Aorta (tissue), 5 donors: ENCODE data around the gene SEMA3G. TPM values are rescaled to one million over a fixed set of nuclear protein-coding genes. Genes with fewer than 3 reads are reported as not detected.

Source experiments
- ATAC-seq: fragments of 200-7000 bp; cut with Tn5 transposase; one replicate; pipeline ENCODE4 v1.9.1; 2022; ENCODE audit warnings: moderate library complexity; ENCODE audit not compliant: low FRiP score
- DNase-seq, 2 donors: peaks; one replicate each; pipeline ENCODE4 v3.0.0-alpha.2; 2020
- H3K27ac ChIP-seq, 2 donors: one replicate each; pipeline ENCODE4 v1.5.1; 2013; ENCODE audit warnings: low read length in 2 of 2, mild to moderate bottlenecking in 2 of 2, moderate library complexity in 2 of 2, control low read depth in 1 of 2, inconsistent platforms in 1 of 2, low read depth in 1 of 2
- H3K27me3 ChIP-seq, 2 donors: one replicate each; pipeline ENCODE4 v1.6.1; 2013; ENCODE audit warnings: control low read depth in 1 of 2, low read length in 1 of 2, mild to moderate bottlenecking in 1 of 2, moderate library complexity in 1 of 2; ENCODE audit not compliant: insufficient read depth in 2 of 2, control insufficient read depth in 1 of 2
- H3K36me3 ChIP-seq, 2 donors: one replicate each; pipeline ENCODE4 v1.6.1; 2013; ENCODE audit warnings: control low read depth in 1 of 2, low read length in 1 of 2, mild to moderate bottlenecking in 1 of 2; ENCODE audit not compliant: insufficient read depth in 2 of 2, control insufficient read depth in 1 of 2
- H3K4me1 ChIP-seq, 2 donors: one replicate each; pipeline ENCODE4 v1.6.1; 2013; ENCODE audit warnings: low read length in 2 of 2, control low read depth in 1 of 2, mild to moderate bottlenecking in 1 of 2, moderate library complexity in 1 of 2; ENCODE audit not compliant: insufficient read depth in 2 of 2, control insufficient read depth in 1 of 2
- H3K4me3 ChIP-seq, 2 donors: one replicate each; pipeline ENCODE4 v1.5.1; 2013; ENCODE audit warnings: low read length in 2 of 2, control low read depth in 1 of 2, mild to moderate bottlenecking in 1 of 2
- H3K9me3 ChIP-seq: one replicate; pipeline ENCODE4 v1.6.1; 2013; ENCODE audit warnings: mild to moderate bottlenecking, low read length; ENCODE audit not compliant: control insufficient read depth
- WGBS, 2 donors: extraction: QIAGEN DNeasy Blood & Tissue Kit; methylation state at CpG; one replicate each; pipeline ENCODE4 v1.1.7; 2013; 5-methylcytosine and 5-hydroxymethylcytosine counted together
- intact Hi-C, 2 donors: fragments of 100-400 bp; cut with DNase I; formaldehyde crosslinking; loops; one replicate each; pipeline versions ENCODE4 v1.14.2 to v1.15.0; 2022
- polyA plus RNA-seq, 2 donors: library from polyadenylated mRNA; stranded (reverse); fragments of 200-250 nt; gene quantifications; one replicate each; pipeline ENCODE4 v1.2.3, GENCODE V29; 2013
- total RNA-seq, 2 donors: library from RNA; stranded (reverse); fragmentation: NEBNext Ultra II Directional; extraction: Animal tissue kit (Norgen Biotek cat#: 25700); gene quantifications; one replicate each; pipeline ENCODE4 v1.2.1, GENCODE V29; 2021
- donor health status: healthy with polysubstance abuse.
- donor health status: Bipolar disorder and iron deficiency.
- donor health status: DM: no; HTN: no; CAD: no.
- donor health status: DM: no; HTN: no; CAD: no.
- donor health status: DM: yes; HTN: yes; CAD: no.

The SEMA3G gene
- total and polyA plus RNA-seq, 4 donors = 0.26 to 23.8 (median 12.5) TPM; not detected in 1

GRCh38 chr3:52398670-52399081 is 46.2 kb downstream of the SEMA3G start:
- H3K4me3 ChIP-seq = no peak overlapping the region
- no peaks in the 10 kb centered on the region for H3K9me3 ChIP-seq
- no peaks in the 10 kb centered on the region for H3K36me3 ChIP-seq
- peak; percentile 41 to 54 for DNase-seq
- H3K4me1 ChIP-seq = no peaks in the 10 kb centered on the region
- no peak for ATAC-seq
- 90 to 94% methylated on average over 5 of the region's 5 CpGs for WGBS, 2 donors
- no peaks in the 10 kb centered on the region for H3K27me3 ChIP-seq
- intact Hi-C loops = no loop called here
- no peak overlapping the region for H3K27ac ChIP-seq

GRCh38 chr3:52397676-52398399 is 47.1 kb downstream of the SEMA3G start:
- peak; percentile 27 to 47 for DNase-seq
- Histone ChIP-seq H3K36me3 (no peaks in the 10 kb centered on the region), H3K27ac (no peak overlapping the region), H3K9me3 (no peaks in the 10 kb centered on the region), H3K4me1 (no peaks in the 10 kb centered on the region), H3K4me3 (no peak overlapping the region), H3K27me3 (no peaks in the 10 kb centered on the region)
- no peak for ATAC-seq
- WGBS, 2 donors = 87 to 88% methylated on average over 13 of the region's 13 CpGs
- intact Hi-C loops = no loop called here

GRCh38 chr3:52396907-52397591 is 47.9 kb downstream of the SEMA3G start:
- Histone ChIP-seq H3K4me1 (no peaks in the 10 kb centered on the region), H3K27me3 (no peaks in the 10 kb centered on the region), H3K9me3 (no peaks in the 10 kb centered on the region), H3K27ac (no peak overlapping the region), H3K36me3 (no peaks in the 10 kb centered on the region), H3K4me3 (no peak overlapping the region)
- intact Hi-C loops = no loop called here
- WGBS, 2 donors = 86 to 89% methylated on average over 9 to 10 of the region's 10 CpGs
- ATAC-seq (no peak), DNase-seq (peak; percentile 24 to 51)

- H3K4me1 ChIP-seq = no peaks in the 10 kb centered on the region
- no peaks in the 10 kb centered on the region for H3K9me3 ChIP-seq
- intact Hi-C loops = no loop called here
- no peak for ATAC-seq
- H3K36me3 ChIP-seq = peaks cover 0 to under 1% of the 10 kb centered on the region in 2 donors
- WGBS, 2 donors = 90 to 91% methylated on average over 25 of the region's 25 CpGs
- H3K4me3 ChIP-seq = no peak overlapping the region
- H3K27me3 ChIP-seq = no peaks in the 10 kb centered on the region
- no peak overlapping the region for H3K27ac ChIP-seq
- peak; percentile 33 to 61 for DNase-seq
Measured at GRCh38 chr3:52396011-52396906, 48.6 kb downstream of the SEMA3G start.

GRCh38 chr3:52395503-52395865 is 49.4 kb downstream of the SEMA3G start:
- no peak overlapping the region for H3K4me3 ChIP-seq
- H3K27me3 ChIP-seq = no peaks in the 10 kb centered on the region
- H3K27ac ChIP-seq = no peak overlapping the region
- 83 to 86% methylated on average over 8 of the region's 8 CpGs for WGBS, 2 donors
- no peaks in the 10 kb centered on the region for H3K9me3 ChIP-seq
- DNase-seq (peak in 1 of 2 donors; percentile 31), ATAC-seq (no peak)
- intact Hi-C loops = no loop called here
- H3K4me1 ChIP-seq = no peaks in the 10 kb centered on the region
- peaks cover 0 to 4% of the 10 kb centered on the region in 2 donors for H3K36me3 ChIP-seq

GRCh38 chr3:52394751-52395502 is 50.0 kb downstream of the SEMA3G start:
- WGBS, 2 donors = 83 to 91% methylated on average over 10 of the region's 10 CpGs
- intact Hi-C loops = no loop called here
- Histone ChIP-seq H3K36me3 (peaks cover 0 to 4% of the 10 kb centered on the region in 2 donors), H3K27ac (no peak overlapping the region), H3K9me3 (no peaks in the 10 kb centered on the region), H3K4me1 (no peaks in the 10 kb centered on the region), H3K27me3 (no peaks in the 10 kb centered on the region), H3K4me3 (no peak overlapping the region)
- peak; percentile 37 to 59 for DNase-seq
- no peak for ATAC-seq

GRCh38 chr3:52393959-52394670 is 50.8 kb downstream of the SEMA3G start:
- Histone ChIP-seq H3K36me3 (peaks cover 0 to 4% of the 10 kb centered on the region in 2 donors), H3K27me3 (no peaks in the 10 kb centered on the region), H3K4me1 (no peaks in the 10 kb centered on the region), H3K9me3 (no peaks in the 10 kb centered on the region), H3K4me3 (no peak overlapping the region), H3K27ac (no peak overlapping the region)
- WGBS, 2 donors = 93% methylated on average over 18 of the region's 18 CpGs
- intact Hi-C loops = no loop called here
- ATAC-seq (no peak), DNase-seq (peak; percentile 33 to 44)
